ENCODE measurements around the gene SLC35G3.
"Not testable (repeated sequence)": the region's sequence is repeated elsewhere in the genome, so short reads cannot be mapped to it uniquely, and the experiment has no call there.

The SLC35G3 gene

DNA sequence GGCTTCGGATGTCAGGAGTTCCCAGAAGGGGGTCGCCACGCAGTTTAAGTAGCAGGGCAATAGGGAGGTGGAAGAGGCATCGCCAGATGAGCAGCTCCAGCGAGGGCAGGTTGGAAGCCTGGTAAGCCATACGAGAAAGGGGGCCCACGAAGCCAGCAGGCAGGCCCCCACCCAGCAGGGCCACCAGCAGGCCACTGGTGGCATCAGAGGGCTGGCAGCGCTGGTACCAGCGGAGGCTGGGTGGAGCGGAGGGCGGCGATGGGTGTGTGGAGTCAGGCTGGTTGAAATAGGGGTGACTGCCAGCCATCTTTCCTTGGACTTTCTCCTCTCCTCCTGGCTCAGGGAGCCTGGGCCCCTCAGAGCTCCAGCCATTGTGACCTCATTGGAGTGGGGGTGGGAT, at the start of gene SLC35G3:
Gene SLC35G3, minus strand, starts transcription at position 393 of the 400 bp plus-strand sequence. Its CDS starts 86 bp downstream, at position 307.
- H3K36me3 ChIP-seq, H4K20me1 ChIP-seq, H3K27me3 ChIP-seq, H3K9ac ChIP-seq, H3K27ac ChIP-seq, H3K4me2 ChIP-seq, H3K4me3 ChIP-seq: not testable (repeated sequence)
- peaks cover 0 to 12% (median 3%) of the 10 kb centered on the region in 10 experiments; a peak in 10 of 20 replicates for H3K4me1 ChIP-seq
- peaks cover 21 to 32% (median 27%) of the 10 kb centered on the region in 11 experiments for H3K9me3 ChIP-seq (replicated peaks in 1 of 11)

DNA sequence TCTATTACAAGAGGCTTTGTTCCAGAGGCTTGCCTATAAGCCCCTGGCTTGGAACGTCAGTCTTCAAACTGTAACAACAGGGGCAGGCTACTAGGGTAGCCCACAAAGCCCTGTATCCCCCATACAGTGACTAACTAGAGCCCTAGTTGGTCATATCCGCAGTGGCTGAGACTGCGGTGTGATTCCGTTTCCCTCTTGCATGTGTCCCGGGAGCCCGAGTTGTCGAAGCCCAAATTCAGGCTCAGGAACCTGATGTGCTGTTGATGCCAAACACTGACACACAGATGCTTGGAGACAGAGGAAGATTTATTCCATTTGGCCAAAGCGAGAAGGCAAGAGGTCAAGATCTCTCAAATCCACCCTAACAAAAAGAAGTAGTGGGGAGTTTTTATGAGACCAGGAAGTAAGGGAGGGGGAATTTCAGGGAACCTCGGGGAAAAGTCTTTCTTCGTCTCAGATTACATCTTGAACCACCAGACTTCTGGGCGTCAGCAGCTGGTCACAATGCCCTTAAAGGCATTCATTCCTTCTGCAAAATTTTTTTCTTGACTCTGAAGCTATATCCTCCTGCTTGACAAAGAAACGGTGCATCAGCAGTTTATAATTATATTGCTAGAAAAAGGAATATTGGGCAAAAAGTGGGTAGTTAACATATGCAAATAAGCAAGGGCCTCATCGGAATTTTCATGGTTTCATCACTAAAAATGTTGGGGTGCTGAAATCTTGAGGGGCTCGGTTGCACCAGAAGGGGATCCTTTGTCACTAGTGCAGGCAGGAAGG, 49.6 kb upstream of the SLC35G3 start:
- peaks cover 0 to 27% (median 6%) of the 10 kb centered on the region in 11 experiments; a peak in 8 of 22 replicates for H3K36me3 ChIP-seq
- peak overlapping the region; percentile 70 to 93 (median 78) for H3K4me3 ChIP-seq
- peak overlapping the region; percentile 85 to 98 (median 96) for H3K4me2 ChIP-seq
- peak overlapping the region; percentile 69 to 96 (median 84) for H3K9ac ChIP-seq
- H3K9me3 ChIP-seq (replicated peaks in 1 of 11): no peaks in the 10 kb centered on the region
- H3K4me1 ChIP-seq: peaks cover 35 to 64% (median 40%) of the 10 kb centered on the region in 10 experiments
- peaks cover 0 to 42% (median 0%) of the 10 kb centered on the region in 11 experiments; a peak in 8 of 22 replicates for H4K20me1 ChIP-seq
- H3K27me3 ChIP-seq: peaks cover 0 to 64% (median 3%) of the 10 kb centered on the region in 11 experiments; a peak in 11 of 22 replicates
- H3K27ac ChIP-seq: peak overlapping the region; percentile 59 to 96 (median 83)
- TF ChIP-seq Cebpa-rat (IDR thresholded peaks at IDR 0.05): no peak

DNA sequence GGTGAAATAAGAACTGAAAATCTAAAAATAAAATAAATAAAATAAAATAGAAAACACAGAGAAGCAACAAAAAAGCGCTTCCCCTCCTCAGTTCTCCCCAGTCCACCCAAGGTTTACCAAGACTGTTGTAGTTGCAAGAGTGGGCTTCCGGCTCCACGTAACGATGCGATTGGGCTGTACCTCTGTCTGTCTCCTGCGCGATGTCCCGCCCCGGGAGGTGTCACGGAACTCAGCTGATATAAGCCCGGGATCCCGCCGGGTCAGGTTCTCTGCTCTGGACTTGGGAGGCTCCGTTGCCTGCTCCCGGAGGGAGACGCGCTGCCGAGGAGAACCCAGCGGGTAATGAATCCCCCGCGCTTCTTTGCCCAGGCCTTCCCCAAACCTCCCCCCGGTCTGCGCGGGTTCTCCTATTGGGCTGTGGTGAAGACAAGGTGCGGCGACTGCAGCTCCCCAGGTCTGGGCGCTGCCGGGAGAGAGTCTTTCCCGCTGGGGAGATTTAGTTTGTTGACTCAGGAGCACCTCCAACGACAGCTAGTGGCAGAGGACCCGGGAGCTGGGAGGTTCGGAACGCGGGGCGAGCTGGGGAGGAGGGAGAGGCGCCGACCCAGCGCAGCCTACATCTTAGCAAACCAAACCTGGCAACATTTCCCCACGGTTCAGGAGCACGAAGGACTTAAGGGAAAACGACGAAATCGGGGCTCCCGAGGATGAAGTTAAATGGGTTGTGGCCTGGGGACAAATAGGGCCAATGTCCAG, 48.8 kb upstream of the SLC35G3 start, which contains the start of gene SLFN5:
Gene SLFN5, plus strand, starts transcription at position 268 of the 756 bp plus-strand sequence. CDS start 15,619 bp downstream, outside the sequence.
- Histone ChIP-seq H3K9ac (peak within 1 kb of the TSS; percentile 69 to 96 (median 84)), H3K9me3 (replicated peaks in 1 of 11) (no peaks in the 10 kb centered on the region), H3K4me1 (peaks cover 35 to 61% (median 40%) of the 10 kb centered on the region in 10 experiments), H4K20me1 (peaks cover 0 to 34% (median 0%) of the 10 kb centered on the region in 11 experiments; a peak in 8 of 22 replicates), H3K27me3 (peaks cover 0 to 65% (median 3%) of the 10 kb centered on the region in 11 experiments; a peak in 11 of 22 replicates), H3K4me2 (peak within 1 kb of the TSS; percentile 85 to 98 (median 96)), H3K36me3 (peaks cover 0 to 19% (median 5%) of the 10 kb centered on the region in 11 experiments; a peak in 8 of 22 replicates), H3K4me3 (peak within 1 kb of the TSS; percentile 70 to 93 (median 78)), H3K27ac (peak within 1 kb of the TSS; percentile 59 to 96 (median 83))
- TF ChIP-seq Cebpa-rat (IDR thresholded peaks at IDR 0.05): no peak

DNA sequence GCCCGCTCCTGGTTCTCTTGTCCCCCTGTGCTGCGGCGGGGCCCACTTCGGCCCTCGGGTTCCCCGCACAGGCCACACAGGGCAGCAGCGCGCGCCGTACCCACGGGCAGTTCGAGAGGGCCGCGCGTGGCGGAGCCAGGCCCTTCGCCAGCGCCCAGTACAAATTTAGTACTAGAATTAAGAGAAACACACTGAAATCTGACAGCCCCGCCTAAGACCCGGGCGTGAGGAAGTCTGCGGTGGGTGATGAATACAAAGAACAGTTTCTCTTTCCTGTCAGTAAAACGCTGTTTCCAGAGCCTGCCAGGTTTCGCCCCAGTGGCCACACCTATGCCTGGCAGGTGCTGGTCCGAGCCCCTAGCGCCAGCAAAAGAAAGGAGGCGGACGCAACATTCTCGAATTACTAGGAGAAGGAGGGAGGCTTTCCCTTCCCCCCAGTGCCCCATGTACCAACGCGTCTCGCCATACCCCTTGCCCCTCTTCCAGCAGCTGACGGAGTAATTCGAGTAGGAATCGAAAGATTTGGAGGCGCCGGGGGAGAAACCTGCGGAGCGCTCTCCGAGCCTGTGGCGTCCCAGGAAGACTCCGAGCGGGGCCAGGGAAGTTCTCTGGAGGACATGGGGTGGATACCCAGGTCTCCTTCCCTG, 48.1 kb upstream of the SLC35G3 start:
- peak overlapping the region; percentile 70 to 93 (median 78) for H3K4me3 ChIP-seq
- H3K27me3 ChIP-seq: peaks cover 0 to 64% (median 3%) of the 10 kb centered on the region in 11 experiments; a peak in 8 of 22 replicates
- H3K4me1 ChIP-seq: peaks cover 40 to 63% (median 46%) of the 10 kb centered on the region in 10 experiments
- peak overlapping the region; percentile 69 to 96 (median 84) for H3K9ac ChIP-seq
- peaks cover 0 to 27% (median 0%) of the 10 kb centered on the region in 11 experiments; a peak in 8 of 22 replicates for H4K20me1 ChIP-seq
- peak overlapping the region; percentile 85 to 98 (median 96) for H3K4me2 ChIP-seq
- H3K9me3 ChIP-seq (replicated peaks in 1 of 11): no peaks in the 10 kb centered on the region
- peak overlapping the region; percentile 59 to 96 (median 83) for H3K27ac ChIP-seq
- no peak for TF ChIP-seq Cebpa-rat (IDR thresholded peaks at IDR 0.05)
- H3K36me3 ChIP-seq: peaks cover 0 to 12% (median under 1%) of the 10 kb centered on the region in 11 experiments; a peak in 7 of 22 replicates

DNA sequence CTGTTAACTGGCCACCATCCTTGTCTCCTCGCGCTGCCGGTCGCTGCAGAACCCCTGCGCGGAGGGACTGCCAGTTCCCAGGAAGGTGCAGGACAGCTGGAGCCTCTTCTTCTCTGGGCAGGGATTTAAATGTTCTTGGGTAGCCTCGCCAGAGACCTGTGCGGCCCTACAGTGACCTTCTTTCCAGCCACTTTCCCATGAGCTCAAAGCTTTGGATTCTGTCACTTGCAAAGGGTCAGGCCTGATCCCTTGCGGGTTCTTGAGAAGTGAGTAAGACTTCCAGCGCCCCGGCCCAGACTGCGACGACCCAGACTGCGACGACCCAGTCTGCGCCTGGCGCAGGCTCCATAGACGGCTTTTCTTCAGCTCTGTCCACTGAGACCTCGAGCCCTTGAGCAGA, 47.3 kb upstream of the SLC35G3 start:
- H3K9ac ChIP-seq: peak overlapping the region; percentile 69 to 96 (median 84); a peak in 16 of 22 replicates
- peaks cover 0 to 19% (median 0%) of the 10 kb centered on the region in 11 experiments; a peak in 7 of 22 replicates for H4K20me1 ChIP-seq
- peak overlapping the region; percentile 85 to 98 (median 96) for H3K4me2 ChIP-seq
- peaks cover 0 to 58% (median 0%) of the 10 kb centered on the region in 11 experiments; a peak in 6 of 22 replicates for H3K27me3 ChIP-seq
- peaks cover 0 to 5% (median 0%) of the 10 kb centered on the region in 11 experiments; a peak in 1 of 22 replicates for H3K36me3 ChIP-seq
- H3K4me3 ChIP-seq: peak overlapping the region; percentile 70 to 93 (median 78); a peak in 18 of 20 replicates
- TF ChIP-seq Cebpa-rat (IDR thresholded peaks at IDR 0.05): no peak
- H3K9me3 ChIP-seq (replicated peaks in 1 of 11): no peaks in the 10 kb centered on the region
- peaks cover 46 to 64% (median 53%) of the 10 kb centered on the region in 10 experiments for H3K4me1 ChIP-seq
- peak overlapping the region in 9 of 11 experiments; percentile 59 to 96 (median 83); a peak in 16 of 22 replicates for H3K27ac ChIP-seq

DNA sequence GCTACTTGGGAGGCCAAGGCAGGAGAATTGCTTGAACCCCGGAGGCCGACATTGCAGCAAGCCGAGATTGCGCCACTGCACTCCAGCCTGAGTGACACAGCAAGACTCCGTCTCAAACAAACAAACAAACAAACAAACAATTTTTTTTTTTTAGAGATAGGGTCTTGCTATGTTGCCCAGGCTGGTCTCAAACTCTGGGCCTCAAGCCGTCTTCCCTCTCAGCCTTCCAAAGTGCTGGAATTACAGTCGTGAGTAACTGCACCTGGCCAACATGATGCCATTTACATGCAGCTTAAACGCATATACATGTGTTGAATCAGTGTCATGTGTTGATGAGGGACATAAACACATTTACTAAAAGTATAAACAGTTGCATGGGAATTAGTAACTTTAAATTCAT, 46.7 kb upstream of the SLC35G3 start:
- Histone ChIP-seq H3K4me1 (peaks cover 46 to 64% (median 53%) of the 10 kb centered on the region in 10 experiments), H3K27me3 (peaks cover 0 to 58% (median 0%) of the 10 kb centered on the region in 11 experiments; a peak in 6 of 22 replicates), H4K20me1 (peaks cover 0 to 13% (median 0%) of the 10 kb centered on the region in 11 experiments; a peak in 6 of 22 replicates), H3K4me2 (peak overlapping the region in 7 of 11 experiments; percentile 85 to 97 (median 96); a peak in 11 of 22 replicates), H3K36me3 (no peaks in the 10 kb centered on the region; a peak in 1 of 22 replicates), H3K27ac (no peak overlapping the region), H3K9ac (no peak overlapping the region), H3K9me3 (replicated peaks in 1 of 11) (no peaks in the 10 kb centered on the region), H3K4me3 (no peak overlapping the region)
- no peak for TF ChIP-seq Cebpa-rat (IDR thresholded peaks at IDR 0.05)

- Histone ChIP-seq H3K27ac (no peak overlapping the region), H3K9me3 (replicated peaks in 1 of 11) (no peaks in the 10 kb centered on the region), H3K4me2 (peak overlapping the region in 3 of 11 experiments; percentile 34 to 96 (median 94); a peak in 5 of 22 replicates), H3K4me3 (no peak overlapping the region), H3K27me3 (peaks cover 0 to 62% (median 0%) of the 10 kb centered on the region in 11 experiments; a peak in 6 of 22 replicates), H4K20me1 (peaks cover 0 to 2% (median 0%) of the 10 kb centered on the region in 11 experiments; a peak in 4 of 22 replicates), H3K36me3 (no peaks in the 10 kb centered on the region), H3K9ac (no peak overlapping the region), H3K4me1 (peaks cover 37 to 57% (median 44%) of the 10 kb centered on the region in 10 experiments)
- no peak for TF ChIP-seq Cebpa-rat (IDR thresholded peaks at IDR 0.05)
Observed at GRCh38 chr17:35239823-35240222, 45.6 kb upstream of the SLC35G3 start.

- Histone ChIP-seq H3K27me3 (peaks cover 0 to 61% (median 0%) of the 10 kb centered on the region in 11 experiments; a peak in 6 of 22 replicates), H3K4me3 (no peak overlapping the region), H3K9ac (no peak overlapping the region), H3K4me2 (no peak overlapping the region), H4K20me1 (no peaks in the 10 kb centered on the region; a peak in 1 of 22 replicates), H3K27ac (no peak overlapping the region), H3K36me3 (no peaks in the 10 kb centered on the region), H3K4me1 (peaks cover 28 to 47% (median 34%) of the 10 kb centered on the region in 10 experiments), H3K9me3 (replicated peaks in 1 of 11) (no peaks in the 10 kb centered on the region)
- no peak for TF ChIP-seq Cebpa-rat (IDR thresholded peaks at IDR 0.05)
Observed at GRCh38 chr17:35238821-35239220, 44.6 kb upstream of the SLC35G3 start.

Measured in BLaER1 treated with 17β-estradiol and CSF1 and Interleukin-3, amounts not matched to agents 10 nM and 100 nM (cell line).